OCI-LY1 (cell line): Measurements from ENCODE around the gene PSMD6.

ENCODE experiments used
- H2AFZ ChIP-seq: fragments of 200-600 bp; sonication (generic), shearing (Covaris generic); 2 replicates; pipeline ENCODE4 v1.6.0; 2014; ENCODE audit warnings: antibody characterized with exemption, mild to moderate bottlenecking, low read length
- H3F3A ChIP-seq: fragments of 200-600 bp; sonication (generic), shearing (Covaris generic); 2 replicates; pipeline ENCODE4 v1.6.0; 2014; ENCODE audit warnings: mild to moderate bottlenecking, antibody characterized with exemption, low read length, moderate library complexity; ENCODE audit not compliant: insufficient read depth
- H3K27ac ChIP-seq: fragments of 200-600 bp; sonication (generic); 2 replicates; pipeline ENCODE4 v1.5.1; 2014; ENCODE audit warnings: low read length, mixed run types, mild to moderate bottlenecking, low read depth; ENCODE audit not compliant: poor library complexity, severe bottlenecking
- H3K27me3 ChIP-seq: fragments of 200-600 bp; sonication (generic); 2 replicates; pipeline ENCODE4 v1.6.0; 2014; ENCODE audit warnings: antibody characterized with exemption, mild to moderate bottlenecking, low read length, moderate library complexity; ENCODE audit not compliant: insufficient read depth
- H3K36me3 ChIP-seq: fragments of 200-600 bp; sonication (generic); 2 replicates; pipeline ENCODE4 v1.6.1; 2014; ENCODE audit warnings: mild to moderate bottlenecking, antibody characterized with exemption, low read length, moderate library complexity, mixed read lengths; ENCODE audit not compliant: insufficient read depth
- H3K4me1 ChIP-seq: fragments of 200-600 bp; sonication (generic); 2 replicates; pipeline ENCODE4 v1.5.1; 2014; ENCODE audit warnings: mild to moderate bottlenecking, low read length, moderate library complexity; ENCODE audit not compliant: insufficient read depth, severe bottlenecking
- H3K4me2 ChIP-seq: fragments of 200-600 bp; sonication (generic), shearing (Covaris generic); 2 replicates; pipeline ENCODE4 v1.6.1; 2014; ENCODE audit warnings: low read length
- H3K4me3 ChIP-seq: fragments of 200-600 bp; sonication (generic); 2 replicates; pipeline ENCODE4 v1.5.1; 2014; ENCODE audit warnings: low read length, low read depth, mild to moderate bottlenecking, mixed read lengths; ENCODE audit not compliant: poor library complexity, severe bottlenecking
- H3K79me2 ChIP-seq: fragments of 200-600 bp; shearing (Covaris generic); 2 replicates; pipeline ENCODE4 v1.6.1; 2016; ENCODE audit warnings: mixed run types, low read length, mixed read lengths; ENCODE audit not compliant: insufficient read depth
- H3K9ac ChIP-seq: fragments of 200-600 bp; sonication (generic), shearing (Covaris generic); 2 replicates; pipeline ENCODE4 v1.6.1; 2014; ENCODE audit warnings: mild to moderate bottlenecking, low read length, mixed read lengths
- H3K9me2 ChIP-seq: fragments of 200-600 bp; sonication (generic), shearing (Covaris generic); 2 replicates; pipeline ENCODE4 v1.6.1; 2014; ENCODE audit warnings: low read depth, mild to moderate bottlenecking, low read length, mixed read lengths
- H3K9me3 ChIP-seq: fragments of 200-600 bp; shearing (Covaris generic); 2 replicates; pipeline ENCODE4 v1.6.1; 2014; ENCODE audit warnings: low read length, mixed read lengths
- H4K20me1 ChIP-seq: fragments of 200-600 bp; sonication (generic), shearing (Covaris generic); 2 replicates; pipeline ENCODE4 v1.6.0; 2016; ENCODE audit warnings: mild to moderate bottlenecking, low read length; ENCODE audit not compliant: insufficient read depth
- CTCF ChIP-seq: fragments of 200-600 bp; sonication (generic), shearing (Covaris generic); IDR thresholded peaks from 2 replicates; pipeline ENCODE4 v1.5.1; 2017; ENCODE audit warnings: mild to moderate bottlenecking, antibody characterized with exemption, low read length, moderate library complexity, mixed read lengths
- EZH2 ChIP-seq: fragments of 200-600 bp; sonication (generic), shearing (Covaris generic); IDR thresholded peaks from 2 replicates; pipeline ENCODE4 v1.8.0; 2017; ENCODE audit warnings: borderline replicate concordance, mixed run types, mild to moderate bottlenecking, antibody characterized with exemption, low read length, moderate library complexity, mixed read lengths

The PSMD6 gene

GRCh38 chr3:63963496-63963895, 59.8 kb downstream of the PSMD6 start:
- peaks cover 2% of the 10 kb centered on the region; the same call in 1 of the 2 replicates for H3K79me2 ChIP-seq
- no peak for TF ChIP-seq EZH2
- no peak for TF ChIP-seq CTCF
- peaks cover 30% of the 10 kb centered on the region for H3K4me1 ChIP-seq
- H3K36me3 ChIP-seq = peaks cover 6% of the 10 kb centered on the region; the same call in 1 of the 2 replicates
- no peaks in the 10 kb centered on the region for H3F3A ChIP-seq
- H2AFZ ChIP-seq = no peak overlapping the region
- no peaks in the 10 kb centered on the region for H3K9me2 ChIP-seq
- H3K4me2 ChIP-seq = no peak overlapping the region
- H4K20me1 ChIP-seq = no peaks in the 10 kb centered on the region
- H3K4me3 ChIP-seq = no peak overlapping the region
- H3K27ac ChIP-seq = no peak overlapping the region
- H3K27me3 ChIP-seq = no peaks in the 10 kb centered on the region
- no peak overlapping the region for H3K9ac ChIP-seq
- no peaks in the 10 kb centered on the region for H3K9me3 ChIP-seq

GRCh38 chr3:63961891-63962290, 61.4 kb downstream of the PSMD6 start:
- peaks cover 6% of the 10 kb centered on the region; the same call in 1 of the 2 replicates for H3K36me3 ChIP-seq

More at GRCh38 chr3:63961891-63962290, 61.4 kb downstream of the PSMD6 start:
- Histone ChIP-seq H3K4me2 (no peak overlapping the region), H3K9me3 (no peaks in the 10 kb centered on the region), H4K20me1 (no peaks in the 10 kb centered on the region), H3F3A (no peaks in the 10 kb centered on the region), H2AFZ (no peak overlapping the region), H3K27me3 (no peaks in the 10 kb centered on the region), H3K79me2 (no peaks in the 10 kb centered on the region; the same call in none of the 2 replicates), H3K9me2 (no peaks in the 10 kb centered on the region), H3K4me1 (peaks cover 30% of the 10 kb centered on the region), H3K4me3 (no peak overlapping the region), H3K27ac (no peak overlapping the region), H3K9ac (no peak overlapping the region)
- peak; percentile 60 for TF ChIP-seq CTCF
- TF ChIP-seq EZH2 = no peak
